SU-DHL-6 (cell line): ENCODE results near the gene ABHD12B.

ENCODE experiments used
- H2AFZ ChIP-seq: fragments of 200-600 bp; sonication (generic); 2 replicates; pipeline ENCODE4 v1.6.1; 2014; ENCODE audit warnings: low read depth, mild to moderate bottlenecking, moderate library complexity, mixed read lengths, antibody characterized with exemption, low read length; ENCODE audit not compliant: severe bottlenecking
- H3F3A ChIP-seq: fragments of 200-600 bp; shearing (Covaris generic); 2 replicates; pipeline ENCODE4 v1.6.0; 2016; ENCODE audit warnings: antibody characterized with exemption, mild to moderate bottlenecking; ENCODE audit not compliant: insufficient read depth
- H3K27ac ChIP-seq: fragments of 200-600 bp; sonication (generic); 2 replicates; pipeline ENCODE4 v1.5.1; 2016; ENCODE audit warnings: low read depth, mild to moderate bottlenecking, low read length, moderate library complexity, mixed read lengths
- H3K27me3 ChIP-seq: fragments of 200-600 bp; sonication (generic), shearing (Covaris generic); 2 replicates; pipeline ENCODE4 v1.6.0; 2014; ENCODE audit warnings: mild to moderate bottlenecking, low read length
- H3K36me3 ChIP-seq: fragments of 200-600 bp; sonication (generic); 2 replicates; pipeline ENCODE4 v1.6.1; 2014; ENCODE audit warnings: mild to moderate bottlenecking, low read length, mixed read lengths
- H3K4me2 ChIP-seq: fragments of 300-600, 200-600 bp; shearing (Covaris generic), sonication (generic); 2 replicates; pipeline ENCODE4 v1.6.0; 2014; ENCODE audit warnings: low read length, low read depth, mild to moderate bottlenecking; ENCODE audit not compliant: poor library complexity, severe bottlenecking
- H3K4me3 ChIP-seq: fragments of 200-600 bp; sonication (generic); 2 replicates; pipeline ENCODE4 v1.5.1; 2014; ENCODE audit warnings: antibody characterized with exemption, low read length, mild to moderate bottlenecking, mixed read lengths; ENCODE audit not compliant: insufficient read depth, poor library complexity, severe bottlenecking
- H3K79me2 ChIP-seq: fragments of 200-600 bp; sonication (generic); 2 replicates; pipeline ENCODE4 v1.6.1; 2014; ENCODE audit warnings: mild to moderate bottlenecking, low read length, moderate library complexity; ENCODE audit not compliant: insufficient read depth
- H3K9ac ChIP-seq: fragments of 200-600 bp; sonication (generic); 2 replicates; pipeline ENCODE4 v1.7.0; 2014; ENCODE audit warnings: mild to moderate bottlenecking, low read length
- H3K9me2 ChIP-seq: fragments of 200-600 bp; sonication (generic); replicated peaks from 2 replicates; pipeline ENCODE4 v1.6.1; 2014; ENCODE audit warnings: low read length; ENCODE audit not compliant: insufficient read depth
- H3K9me3 ChIP-seq: fragments of 200-600 bp; sonication (generic); 2 replicates; pipeline ENCODE4 v1.6.1; 2014; ENCODE audit warnings: low read length, mixed read lengths; ENCODE audit not compliant: insufficient read depth
- H4K20me1 ChIP-seq: fragments of 200-600 bp; sonication (generic); 2 replicates; pipeline ENCODE4 v1.6.1; 2014; ENCODE audit warnings: low read depth, mild to moderate bottlenecking, antibody characterized with exemption, low read length, moderate library complexity, mixed read lengths
- EZH2phosphoT487 ChIP-seq: fragments of 200-600 bp; sonication (generic), shearing (Covaris generic); conservative IDR thresholded peaks from 2 replicates; pipeline ENCODE4 v1.6.1; 2018; ENCODE audit warnings: mild to moderate bottlenecking, antibody characterized with exemption, low read length, moderate library complexity, mixed read lengths
- TF ChIP-seq, protein P1 (sequence below): fragments of 200-600 bp; sonication (generic); IDR thresholded peaks from one replicate; pipeline ENCODE4 v1.5.1; 2017; ENCODE audit warnings: antibody characterized with exemption, mild to moderate bottlenecking, low read length, moderate library complexity; ENCODE audit not compliant: insufficient read depth, poor library complexity, severe bottlenecking

Gene ABHD12B

DNA sequence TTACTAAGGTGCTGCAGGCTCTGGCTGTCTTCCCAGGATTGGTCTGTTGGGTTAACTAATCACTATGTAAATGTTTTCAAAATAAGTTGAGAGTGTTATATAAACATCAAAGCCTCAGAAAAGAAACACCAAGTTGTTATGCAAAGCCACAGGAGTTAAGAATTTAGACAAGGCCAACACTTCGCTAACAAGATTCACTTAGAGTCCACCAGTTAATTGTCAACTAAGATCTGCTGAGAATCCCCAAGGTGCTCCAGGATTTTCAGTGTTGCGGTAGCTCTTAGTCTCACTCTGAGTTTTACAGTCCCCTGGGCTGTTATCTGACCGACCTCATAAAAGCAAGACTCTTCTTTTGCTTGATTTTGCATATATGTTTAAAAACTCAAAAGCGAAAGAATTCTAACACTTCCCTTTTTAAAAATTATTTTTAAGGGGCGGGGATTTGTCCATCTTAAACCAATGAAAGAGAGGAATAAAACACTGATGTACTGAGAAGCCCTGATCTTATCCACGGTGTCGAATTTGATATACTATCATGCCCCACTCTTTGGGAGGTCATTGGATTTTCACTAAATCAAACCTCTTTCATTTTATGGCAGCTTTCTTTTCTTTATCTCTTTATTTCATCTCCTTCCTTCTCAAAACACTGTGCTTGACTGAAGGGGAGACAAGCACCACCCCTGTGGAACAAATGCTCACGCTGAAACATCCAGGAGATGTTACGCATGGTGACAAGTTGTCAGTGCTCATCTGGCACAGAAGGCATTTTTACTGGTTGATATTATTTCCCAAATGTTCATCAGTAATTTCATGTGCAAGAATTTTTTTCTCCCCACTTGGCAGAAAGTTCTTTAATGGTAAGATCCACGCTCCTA, 47.9 kb upstream of the ABHD12B start:
- Histone ChIP-seq H3K9ac (peak overlapping the region; percentile 56), H3K36me3 (peaks cover 13% of the 10 kb centered on the region), H3K27ac (peak overlapping the region; percentile 87), H3K27me3 (no peaks in the 10 kb centered on the region), H3K4me3 (peak overlapping the region; percentile 41), H3K9me2 (no peaks in the 10 kb centered on the region), H2AFZ (no peak overlapping the region), H3K79me2 (peaks cover 100% of the 10 kb centered on the region), H3K9me3 (no peaks in the 10 kb centered on the region), H3K4me2 (peak overlapping the region; percentile 89), H4K20me1 (peaks cover 8% of the 10 kb centered on the region; the same call in 1 of the 2 replicates), H3F3A (peaks cover 49% of the 10 kb centered on the region)
- TF ChIP-seq EZH2phosphoT487 = no peak
- TF ChIP-seq, protein P1, sequence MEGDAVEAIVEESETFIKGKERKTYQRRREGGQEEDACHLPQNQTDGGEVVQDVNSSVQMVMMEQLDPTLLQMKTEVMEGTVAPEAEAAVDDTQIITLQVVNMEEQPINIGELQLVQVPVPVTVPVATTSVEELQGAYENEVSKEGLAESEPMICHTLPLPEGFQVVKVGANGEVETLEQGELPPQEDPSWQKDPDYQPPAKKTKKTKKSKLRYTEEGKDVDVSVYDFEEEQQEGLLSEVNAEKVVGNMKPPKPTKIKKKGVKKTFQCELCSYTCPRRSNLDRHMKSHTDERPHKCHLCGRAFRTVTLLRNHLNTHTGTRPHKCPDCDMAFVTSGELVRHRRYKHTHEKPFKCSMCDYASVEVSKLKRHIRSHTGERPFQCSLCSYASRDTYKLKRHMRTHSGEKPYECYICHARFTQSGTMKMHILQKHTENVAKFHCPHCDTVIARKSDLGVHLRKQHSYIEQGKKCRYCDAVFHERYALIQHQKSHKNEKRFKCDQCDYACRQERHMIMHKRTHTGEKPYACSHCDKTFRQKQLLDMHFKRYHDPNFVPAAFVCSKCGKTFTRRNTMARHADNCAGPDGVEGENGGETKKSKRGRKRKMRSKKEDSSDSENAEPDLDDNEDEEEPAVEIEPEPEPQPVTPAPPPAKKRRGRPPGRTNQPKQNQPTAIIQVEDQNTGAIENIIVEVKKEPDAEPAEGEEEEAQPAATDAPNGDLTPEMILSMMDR = no peak

GRCh38 chr14:50825307-50825706, 46.5 kb upstream of the ABHD12B start:
- no peak overlapping the region for H3K4me3 ChIP-seq
- H3K27me3 ChIP-seq = no peaks in the 10 kb centered on the region
- H3K27ac ChIP-seq = peak overlapping the region; percentile 87
- H3K9ac ChIP-seq = peak overlapping the region; percentile 56; the same call in 1 of the 2 replicates
- peaks cover 44% of the 10 kb centered on the region for H3F3A ChIP-seq
- no peak overlapping the region for H2AFZ ChIP-seq
- peaks cover 100% of the 10 kb centered on the region for H3K79me2 ChIP-seq
- peaks cover 3% of the 10 kb centered on the region for H3K36me3 ChIP-seq
- H3K9me2 ChIP-seq = no peaks in the 10 kb centered on the region
- H4K20me1 ChIP-seq = peaks cover 8% of the 10 kb centered on the region; the same call in 1 of the 2 replicates
- peak overlapping the region; percentile 89 for H3K4me2 ChIP-seq
- no peaks in the 10 kb centered on the region for H3K9me3 ChIP-seq
- TF ChIP-seq, protein P1 = no peak
- TF ChIP-seq EZH2phosphoT487 = no peak

DNA sequence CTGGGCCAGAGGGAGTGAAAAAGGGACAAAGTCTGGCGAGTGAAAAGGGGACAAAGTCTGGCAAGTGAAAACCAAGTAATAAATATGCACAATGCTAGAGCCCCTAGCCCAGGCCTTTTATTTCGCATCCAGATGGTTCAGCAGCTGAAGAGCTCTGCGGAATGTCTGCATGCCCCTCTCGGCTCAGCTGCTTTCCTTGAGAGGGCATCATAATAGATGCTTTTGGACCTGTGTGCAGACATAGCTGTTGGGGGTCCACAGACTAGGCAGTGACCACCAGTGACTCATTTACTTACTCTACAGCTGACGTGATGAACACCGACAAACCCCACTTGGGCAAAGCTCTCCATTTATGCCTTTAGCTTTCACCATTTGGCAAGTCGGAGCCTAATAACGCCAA, 45.2 kb upstream of the ABHD12B start:
- no peak for TF ChIP-seq EZH2phosphoT487
- TF ChIP-seq, protein P1 = no peak
- peak overlapping the region; percentile 87; the same call in 1 of the 2 replicates for H3K27ac ChIP-seq
- H3K9me3 ChIP-seq = no peaks in the 10 kb centered on the region
- H3K27me3 ChIP-seq = no peaks in the 10 kb centered on the region
- peaks cover 8% of the 10 kb centered on the region; the same call in 1 of the 2 replicates for H4K20me1 ChIP-seq
- H2AFZ ChIP-seq = no peak overlapping the region
- H3F3A ChIP-seq = peaks cover 39% of the 10 kb centered on the region
- H3K4me3 ChIP-seq = no peak overlapping the region
- H3K9ac ChIP-seq = no peak overlapping the region
- H3K36me3 ChIP-seq = no peaks in the 10 kb centered on the region
- peak overlapping the region; percentile 89 for H3K4me2 ChIP-seq
- peaks cover 87% of the 10 kb centered on the region for H3K79me2 ChIP-seq
- H3K9me2 ChIP-seq = no peaks in the 10 kb centered on the region
